ENCODE measurements around the gene EIF2S3. TPM values are rescaled to one million over a fixed set of nuclear protein-coding genes. Genes with fewer than 3 reads are reported as not detected.

EIF2S3 gene
- total RNA-seq = 171 and 186 TPM in 2 replicates

GRCh38 chrX:24054182-24055042, at the start of gene EIF2S3:
Gene EIF2S3 (plus strand): TSS chrX:24054956. CDS start chrX:24054969, 13 bp downstream.

GRCh38 chrX:24027086-24027485, 27.7 kb upstream of the EIF2S3 start, which contains the start of gene KLHL15:
Gene KLHL15 (minus strand): TSS chrX:24027186. CDS start chrX:24006693, 20,493 bp downstream.

Other genes starting within 250 kb of the EIF2S3 start
- 8.1 and 38.5 TPM in 2 replicates for gene APOO, start 147.0 kb upstream of the EIF2S3 start, total RNA-seq
- gene CXorf58, start 146.9 kb upstream of the EIF2S3 start, total RNA-seq = not detected in 2 replicates
- 6.7 and 10.0 TPM in 2 replicates for gene KLHL15, start 27.8 kb upstream of the EIF2S3 start, total RNA-seq
- 20.9 and 35.2 TPM in 2 replicates for gene ZFX, start 94.8 kb downstream of the EIF2S3 start, total RNA-seq

Measured in cardiac atrium fibroblast (primary cell).